Naive B cell (primary cell): Measurements from ENCODE around the gene TPSB2. TPM values are rescaled to one million over a fixed set of nuclear protein-coding genes. Genes with fewer than 3 reads are reported as not detected.
A peak's percentile ranks its signal among the peaks of the same experiment; 100 is the strongest.
"Not testable (repeated sequence)": the region's sequence is repeated elsewhere in the genome, so short reads cannot be mapped to it uniquely, and the experiment has no call there.

Source experiments
- ATAC-seq, 2 donors: fragments of 150-1000 bp; cut with Tn5 transposase; 2 replicates each; pipeline ENCODE4 v1.10.0; 2021; ENCODE audit warnings: low read depth in 2 of 2, mild to moderate bottlenecking in 2 of 2, moderate library complexity in 2 of 2
- DNase-seq: peaks from one replicate; pipeline ENCODE4 v3.0.0; 2022
- H3K27ac Mint-ChIP-seq, 6 donors: one replicate each; pipeline ENCODE4 v1.8.0; 2020 to 2022; ENCODE audit warnings: mild to moderate bottlenecking in 6 of 6, mixed read lengths in 6 of 6, moderate library complexity in 5 of 6, inconsistent platforms in 2 of 6
- H3K27me3 Mint-ChIP-seq, 3 donors: one replicate each; pipeline ENCODE4 v1.8.0; 2021 to 2022; ENCODE audit warnings: mixed read lengths in 3 of 3, mild to moderate bottlenecking in 1 of 3
- H3K36me3 Mint-ChIP-seq, 2 donors: one replicate each; pipeline ENCODE4 v1.8.0; 2020 to 2022; ENCODE audit warnings: mixed read lengths in 2 of 2, inconsistent platforms in 1 of 2, mild to moderate bottlenecking in 1 of 2
- H3K4me1 Mint-ChIP-seq, 3 donors: one replicate each; pipeline ENCODE4 v1.8.0; 2020 to 2022; ENCODE audit warnings: mixed read lengths in 3 of 3, inconsistent platforms in 1 of 3, mild to moderate bottlenecking in 1 of 3, moderate library complexity in 1 of 3
- H3K4me3 Mint-ChIP-seq, 8 donors: one replicate each; pipeline ENCODE4 v1.8.0; 2020 to 2022; ENCODE audit warnings: mild to moderate bottlenecking in 8 of 8, mixed read lengths in 8 of 8, moderate library complexity in 8 of 8, inconsistent platforms in 2 of 8
- H3K9me3 Mint-ChIP-seq, 7 donors: one replicate each; pipeline ENCODE4 v1.8.0; 2020 to 2022; ENCODE audit warnings: mixed read lengths in 7 of 7, mild to moderate bottlenecking in 5 of 7, inconsistent platforms in 2 of 7, moderate library complexity in 1 of 7
- polyA plus RNA-seq, 6 donors: library from polyadenylated mRNA; unstranded; fragments of 300-500 nt; fragmentation: Illumina TruSeq; gene quantifications; one replicate each; pipeline ENCODE4 v1.2.3, GENCODE V29; 2021; ENCODE audit warnings: low read depth in 6 of 6

Gene TPSB2
- polyA plus RNA-seq, 6 donors from 2014 or later: not detected

- ATAC-seq (no peak), DNase-seq (no peak)
- peaks cover 0 to under 1% (median 0%) of the 10 kb centered on the region in 3 donors for H3K4me1 Mint-ChIP-seq
- peaks cover 0 to 2% (median 0%) of the 10 kb centered on the region in 7 donors for H3K9me3 Mint-ChIP-seq
- H3K27ac Mint-ChIP-seq: no peak overlapping the region
- peaks cover 0 to 5% (median 0%) of the 10 kb centered on the region in 3 donors for H3K27me3 Mint-ChIP-seq
- no peak overlapping the region for H3K4me3 Mint-ChIP-seq
- no peaks in the 10 kb centered on the region for H3K36me3 Mint-ChIP-seq
Observed at GRCh38 chr16:1204933-1205332, 25.1 kb downstream of the TPSB2 start.

- no peak overlapping the region for H3K4me3 Mint-ChIP-seq
- H3K9me3 Mint-ChIP-seq: peaks cover 0 to 5% (median 0%) of the 10 kb centered on the region in 7 donors
- H3K27ac Mint-ChIP-seq: no peak overlapping the region
- peaks cover 0 to 5% (median 0%) of the 10 kb centered on the region in 3 donors for H3K4me1 Mint-ChIP-seq
- no peaks in the 10 kb centered on the region for H3K36me3 Mint-ChIP-seq
- DNase-seq (no peak), ATAC-seq (no peak)
- H3K27me3 Mint-ChIP-seq: no peaks in the 10 kb centered on the region
Observed at GRCh38 chr16:1202274-1202673, 27.7 kb downstream of the TPSB2 start.

- Mint-ChIP-seq H3K27ac (peak overlapping the region in 1 of 6 donors; percentile 44), H3K4me3 (no peak overlapping the region), H3K9me3 (peaks cover 0 to 5% (median 0%) of the 10 kb centered on the region in 7 donors), H3K4me1 (peaks cover 0 to 5% (median 0%) of the 10 kb centered on the region in 3 donors), H3K27me3 (peaks cover 0 to 6% (median 3%) of the 10 kb centered on the region in 3 donors), H3K36me3 (no peaks in the 10 kb centered on the region)
- DNase-seq: no peak
- no peak for ATAC-seq
Observed at GRCh38 chr16:1201444-1201843, 28.5 kb downstream of the TPSB2 start.

GRCh38 chr16:1200014-1200627 lies 29.9 kb downstream of the TPSB2 start:
- H3K27me3 Mint-ChIP-seq: peaks cover 0 to 10% (median 9%) of the 10 kb centered on the region in 3 donors
- H3K27ac Mint-ChIP-seq: peak overlapping the region in 1 of 6 donors; percentile 49
- peaks cover 0 to 5% (median 0%) of the 10 kb centered on the region in 3 donors for H3K4me1 Mint-ChIP-seq
- peak overlapping the region in 1 of 8 donors; percentile 70 for H3K4me3 Mint-ChIP-seq
- H3K36me3 Mint-ChIP-seq: no peaks in the 10 kb centered on the region
- DNase-seq: no peak
- H3K9me3 Mint-ChIP-seq: peaks cover 0 to 5% (median 0%) of the 10 kb centered on the region in 7 donors
- no peak for ATAC-seq

GRCh38 chr16:1199347-1200013 lies 30.5 kb downstream of the TPSB2 start:
- DNase-seq (no peak), ATAC-seq (no peak)
- Mint-ChIP-seq H3K27me3 (peaks cover 0 to 10% (median 9%) of the 10 kb centered on the region in 3 donors), H3K9me3 (peaks cover 0 to 5% (median 0%) of the 10 kb centered on the region in 7 donors), H3K27ac (peak overlapping the region in 1 of 6 donors; percentile 49), H3K36me3 (no peaks in the 10 kb centered on the region), H3K4me3 (peak overlapping the region in 1 of 8 donors; percentile 70), H3K4me1 (peaks cover 0 to 5% (median 0%) of the 10 kb centered on the region in 3 donors)

- H3K9me3 Mint-ChIP-seq, H3K4me1 Mint-ChIP-seq, H3K4me3 Mint-ChIP-seq, ATAC-seq, DNase-seq, H3K27me3 Mint-ChIP-seq, H3K27ac Mint-ChIP-seq, H3K36me3 Mint-ChIP-seq: not testable (repeated sequence)
Observed at GRCh38 chr16:1198671-1199346, 31.2 kb downstream of the TPSB2 start.

- H3K27ac Mint-ChIP-seq: no peak overlapping the region
- H3K36me3 Mint-ChIP-seq: no peaks in the 10 kb centered on the region
- peaks cover 0 to 5% (median 0%) of the 10 kb centered on the region in 7 donors for H3K9me3 Mint-ChIP-seq
- peaks cover 0 to 11% (median 9%) of the 10 kb centered on the region in 3 donors for H3K27me3 Mint-ChIP-seq
- DNase-seq (no peak), ATAC-seq (no peak)
- no peak overlapping the region for H3K4me3 Mint-ChIP-seq
- peaks cover 0 to 5% (median 0%) of the 10 kb centered on the region in 3 donors for H3K4me1 Mint-ChIP-seq
Observed at GRCh38 chr16:1198194-1198593, 31.8 kb downstream of the TPSB2 start.

GRCh38 chr16:1197237-1197866 lies 32.6 kb downstream of the TPSB2 start:
- Mint-ChIP-seq H3K9me3 (peaks cover 0 to 5% (median 0%) of the 10 kb centered on the region in 7 donors), H3K4me1 (peaks cover 0 to 5% (median 0%) of the 10 kb centered on the region in 3 donors), H3K27me3 (peaks cover 0 to 20% (median 9%) of the 10 kb centered on the region in 3 donors), H3K36me3 (no peaks in the 10 kb centered on the region), H3K4me3 (no peak overlapping the region), H3K27ac (no peak overlapping the region)
- DNase-seq (no peak), ATAC-seq (no peak)

GRCh38 chr16:1196494-1196893 lies 33.5 kb downstream of the TPSB2 start:
- Mint-ChIP-seq H3K4me1 (peaks cover 0 to 5% (median 0%) of the 10 kb centered on the region in 3 donors), H3K9me3 (peaks cover 0 to 5% (median 0%) of the 10 kb centered on the region in 7 donors), H3K27ac (peak overlapping the region in 1 of 6 donors; percentile 8), H3K4me3 (peak overlapping the region in 1 of 8 donors; percentile 69), H3K36me3 (no peaks in the 10 kb centered on the region), H3K27me3 (peaks cover 0 to 21% (median 9%) of the 10 kb centered on the region in 3 donors)
- DNase-seq (no peak), ATAC-seq (no peak)

- ATAC-seq (no peak), DNase-seq (no peak)
- H3K27me3 Mint-ChIP-seq: peaks cover 0 to 21% (median 9%) of the 10 kb centered on the region in 3 donors
- no peaks in the 10 kb centered on the region for H3K36me3 Mint-ChIP-seq
- peaks cover 0 to 5% (median 0%) of the 10 kb centered on the region in 3 donors for H3K4me1 Mint-ChIP-seq
- H3K27ac Mint-ChIP-seq: no peak overlapping the region
- no peak overlapping the region for H3K4me3 Mint-ChIP-seq
- peaks cover 0 to 5% (median 0%) of the 10 kb centered on the region in 7 donors for H3K9me3 Mint-ChIP-seq
Observed at GRCh38 chr16:1195393-1195666, 34.7 kb downstream of the TPSB2 start.

GRCh38 chr16:1194665-1195392 lies 35.2 kb downstream of the TPSB2 start:
- Mint-ChIP-seq H3K4me1 (peaks cover 0 to 3% (median 0%) of the 10 kb centered on the region in 3 donors), H3K36me3 (no peaks in the 10 kb centered on the region), H3K27me3 (peaks cover 0 to 21% (median 9%) of the 10 kb centered on the region in 3 donors), H3K27ac (no peak overlapping the region), H3K9me3 (peaks cover 0 to 3% (median 0%) of the 10 kb centered on the region in 7 donors), H3K4me3 (no peak overlapping the region)
- DNase-seq (no peak), ATAC-seq (no peak)

- H3K27me3 Mint-ChIP-seq: peaks cover 0 to 24% (median 13%) of the 10 kb centered on the region in 3 donors
- H3K36me3 Mint-ChIP-seq: no peaks in the 10 kb centered on the region
- DNase-seq (no peak), ATAC-seq (no peak)
- H3K9me3 Mint-ChIP-seq: peaks cover 0 to 2% (median 0%) of the 10 kb centered on the region in 7 donors
- no peaks in the 10 kb centered on the region for H3K4me1 Mint-ChIP-seq
- no peak overlapping the region for H3K27ac Mint-ChIP-seq
- no peak overlapping the region for H3K4me3 Mint-ChIP-seq
Observed at GRCh38 chr16:1193825-1194581, 36.0 kb downstream of the TPSB2 start.
